DMS53 treated with DMSO at 0.1 percent for 48 hours (cell line): ENCODE measurements around the gene CCS.
"Not testable (repeated sequence)": the region's sequence is repeated elsewhere in the genome, so short reads cannot be mapped to it uniquely, and the experiment has no call there.

ENCODE experiments used
- DNase-seq: peaks from one replicate; lab custom pipeline; 2025; ENCODE audit not compliant: unreplicated experiment; lab: John Stamatoyannopoulos, UW

Gene CCS

DNA sequence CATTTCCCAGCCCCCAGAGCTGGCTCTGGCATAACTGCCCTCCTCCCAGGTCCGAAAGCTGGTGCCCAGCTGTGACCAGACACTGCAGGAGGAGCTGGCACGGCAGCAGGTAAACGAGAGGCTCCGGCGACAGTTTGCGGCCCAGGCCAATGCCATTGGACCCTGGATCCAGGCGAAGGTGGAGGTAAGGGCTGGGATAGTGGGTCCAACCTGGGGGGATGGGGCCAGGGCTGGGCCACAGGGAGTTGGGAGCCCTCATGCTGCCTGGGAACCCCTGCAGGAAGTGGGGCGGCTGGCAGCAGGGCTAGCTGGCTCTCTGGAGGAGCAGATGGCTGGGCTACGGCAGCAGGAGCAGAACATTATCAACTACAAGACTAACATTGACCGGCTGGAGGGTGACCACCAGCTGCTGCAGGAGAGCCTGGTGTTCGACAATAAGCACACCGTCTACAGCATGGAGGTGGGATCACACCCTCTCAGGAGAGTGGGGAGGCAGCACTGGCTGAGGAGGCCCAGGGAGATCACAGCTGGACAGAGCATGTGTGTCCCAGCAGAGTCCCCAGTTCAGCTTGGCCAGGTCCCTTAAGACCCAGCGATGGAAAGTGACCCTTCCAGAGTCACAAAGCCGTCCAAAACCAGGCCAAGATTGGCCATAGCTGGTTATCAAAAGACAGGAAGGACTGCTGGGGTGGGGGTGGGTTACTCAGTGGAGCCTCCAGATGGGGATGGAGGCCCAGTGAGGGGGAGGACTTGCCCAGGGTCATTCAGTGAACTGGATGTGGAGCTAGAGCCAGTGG, 31.6 kb upstream of the CCS start:
- no peak for DNase-seq

DNA sequence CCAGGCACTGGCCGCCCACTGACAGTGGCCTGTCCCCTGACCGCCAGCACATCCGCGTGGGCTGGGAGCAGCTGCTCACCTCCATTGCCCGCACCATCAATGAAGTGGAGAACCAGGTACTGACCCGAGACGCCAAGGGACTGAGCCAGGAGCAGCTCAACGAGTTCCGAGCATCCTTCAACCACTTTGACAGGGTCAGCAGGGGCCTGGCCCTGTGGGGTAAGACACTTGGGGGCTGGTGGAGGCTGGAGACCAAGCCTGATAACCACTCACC, 31.1 kb upstream of the CCS start:
- no peak for DNase-seq

DNA sequence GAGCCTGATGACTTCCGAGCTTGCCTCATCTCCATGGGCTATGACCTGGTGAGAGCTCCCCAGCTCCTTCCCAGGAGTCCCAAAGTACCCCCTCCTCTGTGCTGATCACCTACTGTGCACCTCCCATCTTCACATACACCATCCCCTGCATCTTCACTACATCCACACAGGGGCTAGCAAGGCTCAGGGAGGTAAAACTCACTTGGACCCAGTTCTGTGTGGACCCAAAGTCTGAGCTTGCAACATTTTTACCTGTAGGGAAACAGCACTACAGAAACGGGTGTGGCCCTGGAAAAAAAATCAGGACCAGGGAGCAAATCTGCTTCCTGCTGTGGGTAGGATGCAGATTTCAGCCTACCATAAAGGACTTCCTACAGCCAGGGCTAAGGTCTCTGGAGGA, 30.7 kb upstream of the CCS start:
- DNase-seq, result no peak

- no peak for DNase-seq
Measured at GRCh38 chr11:66562907-66563583, 29.9 kb upstream of the CCS start.

DNA sequence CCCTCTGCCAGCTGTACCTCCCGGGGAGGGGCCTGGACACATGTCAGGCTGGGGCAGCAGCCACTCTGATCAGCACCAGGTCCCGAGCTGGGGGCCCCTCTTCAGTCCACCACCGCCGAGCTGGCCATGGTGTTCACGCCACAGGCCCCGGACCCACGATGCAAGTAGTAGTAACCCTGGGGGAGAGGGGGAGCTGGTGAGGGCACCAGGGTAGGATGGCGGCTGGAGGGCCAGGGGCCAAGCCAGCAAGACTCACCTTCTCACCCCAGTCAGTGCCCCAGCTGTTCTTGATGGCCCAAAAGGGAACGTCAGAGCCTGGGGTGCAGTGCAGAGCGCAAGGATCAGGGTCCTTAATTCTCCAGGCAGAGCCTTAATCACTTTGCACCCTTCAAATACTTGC, 29.2 kb upstream of the CCS start:
- no peak for DNase-seq

DNA sequence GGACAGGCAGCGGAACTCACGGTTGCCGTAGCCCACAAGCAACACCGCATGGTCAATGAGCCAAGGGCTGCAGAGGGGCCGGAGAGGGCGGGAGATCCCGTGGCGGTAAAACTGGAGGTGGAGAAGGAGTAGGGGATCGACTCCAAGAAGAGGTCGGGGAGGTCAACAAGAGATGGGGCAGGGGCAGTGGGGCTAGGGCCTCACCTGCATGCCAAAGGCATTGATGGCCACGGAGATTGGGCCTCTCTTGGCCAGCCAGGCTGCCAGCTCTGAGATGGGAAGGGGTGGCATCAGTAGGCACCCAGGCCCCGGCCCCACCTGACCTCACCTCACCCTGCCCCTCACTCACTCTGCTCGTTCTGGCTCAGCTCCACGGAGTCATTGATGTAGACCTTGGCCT, 28.4 kb upstream of the CCS start:
- no peak for DNase-seq

DNA sequence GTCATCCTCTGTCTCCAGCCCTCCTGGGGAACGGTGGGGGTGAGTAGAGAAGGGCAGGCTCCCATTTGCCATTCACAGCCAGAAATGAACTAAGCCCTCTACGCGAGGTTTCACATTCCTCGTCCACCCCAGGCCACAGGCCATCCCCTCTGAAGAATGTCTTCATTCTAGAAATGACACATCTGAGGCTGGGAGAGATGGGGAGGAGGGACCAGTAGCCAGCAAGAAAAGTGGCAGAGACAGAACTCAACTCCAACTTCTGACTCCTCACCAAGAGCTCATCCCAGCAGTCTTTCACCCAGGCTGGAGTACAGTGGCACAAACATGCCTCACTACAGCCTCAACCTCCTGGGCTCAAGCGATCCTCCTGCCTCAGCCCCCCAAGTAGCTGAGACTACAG, 28.0 kb upstream of the CCS start:
- DNase-seq, result no peak

DNA sequence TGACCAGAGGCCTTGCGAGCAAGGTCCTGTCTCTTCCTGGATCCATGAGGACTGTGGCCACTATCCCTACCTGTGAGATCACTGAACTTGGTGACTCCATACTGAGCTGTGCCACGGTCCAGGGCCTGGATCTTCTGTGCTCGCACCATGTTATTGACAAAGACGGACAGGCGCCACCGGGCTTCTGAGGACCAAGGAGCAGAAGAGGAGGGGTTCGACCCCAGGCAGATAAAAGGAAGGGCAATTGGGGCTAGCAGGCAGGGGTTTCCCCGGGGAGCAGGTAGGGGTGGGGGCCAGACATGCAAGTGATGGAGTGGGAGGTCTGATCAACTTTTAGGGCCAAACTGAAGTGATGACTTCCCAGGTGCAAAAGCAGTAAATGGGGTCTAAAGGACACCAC, 26.8 kb upstream of the CCS start:
- DNase-seq, result no peak

DNA sequence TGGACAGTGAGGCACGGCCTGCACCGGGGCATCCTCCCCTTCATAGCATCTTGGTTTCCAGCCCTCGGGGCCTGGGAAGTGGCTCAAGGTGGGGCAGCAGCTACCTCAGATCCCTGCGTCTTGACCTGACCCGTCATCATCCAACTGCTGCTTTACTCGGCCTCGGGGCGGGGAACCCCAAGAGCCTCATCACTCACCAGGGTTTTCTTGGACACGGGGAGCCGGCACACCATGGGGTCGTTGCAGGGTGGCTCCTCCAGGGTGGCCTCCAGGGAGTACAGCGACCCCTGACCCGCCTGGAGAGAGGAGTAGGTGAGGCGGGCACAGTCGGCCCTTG, 25.2 kb upstream of the CCS start:
- DNase-seq, result no peak

DNA sequence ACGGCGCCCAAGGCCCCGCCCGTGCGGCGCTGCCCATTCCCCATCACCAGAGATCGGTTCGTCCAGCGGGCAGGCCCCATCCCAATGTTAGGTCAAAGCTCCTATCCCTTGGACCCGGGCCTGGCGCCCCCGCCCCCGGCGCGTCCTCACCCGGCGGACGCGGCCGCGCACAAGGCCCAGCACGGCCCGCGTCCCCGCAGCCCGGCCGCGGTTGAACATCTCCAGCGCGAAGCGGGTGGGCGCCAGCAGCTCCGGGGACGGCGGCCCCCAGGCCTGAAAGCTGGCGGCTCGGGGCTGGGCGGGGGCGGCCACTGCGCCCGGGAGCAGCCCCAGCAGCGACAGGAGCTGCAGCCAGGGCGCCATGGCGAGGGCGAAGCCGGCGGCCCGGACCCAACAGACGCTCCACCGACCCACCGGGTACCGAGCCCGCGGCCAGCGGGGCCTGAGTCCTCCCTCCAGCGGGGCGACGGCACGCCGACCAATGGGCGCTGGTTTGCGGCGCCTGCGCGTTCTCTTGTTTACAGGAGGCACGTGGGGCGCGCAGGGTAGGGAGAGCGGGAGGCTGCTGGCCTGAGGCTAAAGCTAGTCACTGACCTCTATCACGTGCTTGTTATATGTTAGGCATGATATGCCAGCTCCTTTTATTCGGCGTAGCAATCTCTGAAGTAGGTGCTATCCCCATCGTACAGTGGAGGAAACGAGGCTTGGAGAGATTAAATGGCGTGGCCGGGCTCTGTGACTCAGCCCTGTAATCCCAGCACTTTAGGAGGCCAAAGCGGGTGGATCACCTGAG, 24.7 kb upstream of the CCS start, which contains the start of gene CTSF:
CTSF (minus strand) TSS at position 483 of the 793 bp plus-strand sequence; CDS start at position 363, 120 bp downstream.
- DNase-seq, result peak; percentile 90

DNA sequence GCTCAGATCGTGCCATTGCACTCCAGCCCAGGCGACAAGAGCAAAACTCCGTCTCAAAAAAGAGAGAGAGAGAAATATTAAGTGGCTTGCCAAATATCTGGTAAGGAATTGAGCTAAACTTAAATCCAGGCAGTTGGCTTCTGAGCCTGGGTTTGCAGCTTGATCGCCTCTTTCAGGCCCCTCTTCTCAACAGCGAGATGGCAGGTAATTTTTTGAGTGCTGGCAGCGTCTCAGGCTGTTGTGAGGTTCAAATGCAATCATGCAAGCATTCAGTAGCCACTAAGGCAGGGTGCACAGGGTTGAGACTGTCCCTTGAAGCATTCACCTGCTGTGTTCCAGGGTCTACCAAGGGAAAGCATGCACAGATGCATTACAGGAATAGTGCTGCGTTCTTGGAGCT, 23.9 kb upstream of the CCS start:
- DNase-seq, result no peak

DNA sequence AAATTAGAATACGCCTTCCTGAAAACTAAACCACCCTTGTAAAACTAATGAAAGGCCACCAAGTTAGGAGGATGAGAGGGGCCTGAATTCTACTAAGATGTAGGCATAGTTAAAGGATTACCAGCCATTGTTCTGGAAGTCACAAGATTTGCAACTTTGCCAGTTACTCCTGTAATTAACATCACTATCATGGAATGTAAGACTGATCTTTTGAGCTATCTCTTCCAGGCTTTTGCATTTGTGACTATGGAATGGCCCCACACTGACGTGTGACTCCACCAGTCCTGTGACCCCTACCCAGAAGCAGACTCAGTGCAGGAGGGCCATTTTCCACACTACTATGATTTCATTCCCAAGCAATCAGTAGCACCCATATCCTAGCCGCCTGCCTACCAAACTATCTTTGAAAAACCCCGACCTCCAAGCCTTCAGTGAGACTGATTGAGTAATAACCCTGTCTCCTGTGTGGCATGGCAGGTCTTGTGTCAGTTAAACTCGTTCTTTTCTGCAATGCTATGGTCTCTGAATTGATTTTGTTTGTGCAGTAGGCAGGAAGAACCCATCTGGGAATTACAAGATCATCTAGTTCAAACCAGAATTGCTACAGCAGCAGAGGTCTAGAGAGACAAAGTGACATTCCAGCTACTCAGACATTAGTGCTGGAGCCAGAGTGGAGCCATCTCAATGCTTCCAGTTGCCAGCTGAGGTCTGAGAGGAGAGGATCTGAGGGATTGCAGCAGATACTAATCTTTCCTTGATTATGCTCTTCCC, 22.7 kb upstream of the CCS start:
- no peak for DNase-seq

DNA sequence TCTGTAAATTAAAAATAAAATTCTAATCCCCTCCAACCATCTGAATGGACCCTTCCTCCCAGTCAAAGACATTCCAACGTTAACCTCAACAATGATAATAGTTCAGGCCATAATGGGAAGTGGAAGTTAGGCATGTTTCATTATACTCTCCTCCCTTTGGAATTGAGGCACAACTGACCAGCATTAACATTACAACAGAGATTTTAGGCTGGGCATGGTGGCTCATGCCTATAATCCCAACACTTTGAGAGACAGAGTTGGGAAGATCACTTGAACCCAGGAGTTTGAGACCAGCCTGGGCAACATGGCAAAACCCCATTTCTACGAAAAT, 22.2 kb upstream of the CCS start:
- DNase-seq, result no peak

DNA sequence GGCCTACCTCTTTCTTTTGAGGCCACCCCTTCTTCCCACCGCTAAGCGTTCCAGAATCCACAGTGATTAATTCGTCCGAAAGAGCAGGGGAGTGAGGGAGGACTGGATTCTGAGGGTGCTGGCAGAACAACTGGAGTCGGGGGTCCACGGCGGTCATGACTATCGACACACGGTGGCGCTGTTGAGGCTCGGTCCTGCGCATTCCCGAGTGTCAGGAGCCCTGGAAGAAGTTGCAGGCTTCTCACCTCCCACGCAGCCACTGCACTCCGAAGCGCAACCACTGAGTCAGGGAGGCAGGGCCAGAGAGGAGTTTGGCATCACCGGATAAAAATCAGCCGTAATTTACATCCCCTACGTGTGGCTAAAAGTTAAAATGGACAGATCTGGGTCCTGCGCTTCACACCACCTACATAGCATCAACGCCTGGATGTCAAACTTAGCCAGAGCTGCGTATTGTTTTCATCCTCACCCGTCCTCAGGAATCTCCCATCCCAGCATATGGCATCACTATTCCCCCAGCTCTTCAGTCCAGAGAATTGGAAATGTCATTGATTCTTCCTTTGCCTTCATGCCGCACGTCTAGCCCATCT, 13.9 kb upstream of the CCS start:
- DNase-seq, result peak; percentile 15

DNA sequence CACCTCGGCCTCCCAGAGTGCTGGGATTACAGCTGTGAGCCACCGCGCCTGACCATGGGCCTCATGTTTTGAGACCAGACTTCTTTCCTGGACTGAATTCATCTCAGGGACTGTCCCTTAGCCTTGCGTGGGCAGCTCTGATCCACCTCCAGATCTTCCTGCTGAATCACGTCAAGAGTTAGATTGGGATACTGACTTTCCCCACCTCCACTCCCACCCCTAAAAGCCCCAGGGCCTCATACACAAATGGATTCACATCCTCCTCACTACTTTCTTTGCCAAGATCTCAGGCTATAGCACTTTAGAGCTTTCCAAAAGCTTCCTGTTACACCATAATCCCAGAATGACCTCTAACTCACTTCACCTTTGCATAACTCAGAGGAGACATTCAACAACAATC, 12.2 kb upstream of the CCS start:
- no peak for DNase-seq

DNA sequence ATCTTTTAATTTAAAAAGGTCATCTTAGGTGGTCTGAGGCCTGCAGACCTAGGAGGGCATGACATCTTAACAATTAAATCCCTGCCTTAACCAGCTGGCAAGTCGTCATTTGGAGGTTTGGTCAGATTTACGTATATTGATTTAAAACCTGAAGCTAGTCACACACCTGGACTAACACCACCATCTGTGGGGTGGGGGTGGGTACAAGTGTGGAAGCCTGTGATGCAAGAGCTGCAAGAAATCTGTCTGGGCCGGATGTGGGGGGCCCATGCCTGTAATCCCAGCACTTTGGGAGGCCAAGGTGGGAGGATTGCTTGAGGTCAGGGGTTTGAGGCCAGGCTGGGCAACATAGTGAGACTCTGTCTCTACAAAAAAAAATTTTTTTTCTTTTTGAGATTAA, 11.7 kb upstream of the CCS start:
- no peak for DNase-seq

DNA sequence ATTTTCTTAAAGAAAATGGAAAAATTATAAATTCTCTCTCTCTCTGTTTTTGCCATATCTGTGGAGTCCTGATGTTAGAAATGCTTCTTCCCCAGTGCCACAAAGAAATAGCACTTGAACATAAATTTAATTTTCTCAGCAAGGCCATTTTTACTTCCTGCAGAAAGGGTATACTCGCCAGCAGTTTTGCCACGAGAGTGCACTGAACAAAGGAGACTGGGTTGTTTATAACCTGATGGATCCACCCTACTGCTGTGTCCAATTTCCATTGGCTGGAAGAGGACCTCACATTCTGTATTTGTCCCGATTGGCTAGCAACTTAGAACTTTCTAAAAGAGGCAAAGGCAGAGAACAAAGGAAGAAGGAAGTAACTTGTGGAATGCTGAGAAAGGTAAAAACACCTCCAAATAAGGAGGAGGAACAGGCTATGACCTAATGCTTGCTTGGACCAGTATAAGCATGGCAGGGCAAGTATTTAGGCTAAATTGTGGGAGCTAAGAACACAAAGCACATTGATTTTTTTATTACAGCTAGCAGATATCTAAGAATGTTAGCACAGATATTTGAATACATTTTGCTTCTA, 10.3 kb upstream of the CCS start:
- not testable (repeated sequence) for DNase-seq

GRCh38 chr11:66585447-66585846, 7.5 kb upstream of the CCS start:
- DNase-seq, result not testable (repeated sequence)

DNA sequence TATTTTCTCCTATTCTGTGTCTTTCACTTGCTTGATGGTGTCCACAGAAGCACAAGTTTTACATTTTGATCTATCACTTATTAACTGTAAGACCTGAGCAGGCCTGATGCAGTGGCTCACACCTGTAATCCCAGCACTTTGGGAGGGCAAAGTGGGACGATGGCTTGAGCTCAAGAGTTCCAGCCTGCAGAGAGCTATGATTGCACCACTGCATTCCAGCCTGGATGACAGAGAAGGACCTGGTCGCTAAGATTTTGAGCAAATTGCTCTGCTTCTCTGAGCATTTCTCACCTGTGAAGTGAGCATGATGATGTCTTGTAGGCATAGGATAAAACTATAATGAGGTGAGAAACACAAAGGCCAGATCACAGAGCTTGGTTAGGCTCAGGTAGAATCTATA, 6.8 kb upstream of the CCS start:
- no peak for DNase-seq

DNA sequence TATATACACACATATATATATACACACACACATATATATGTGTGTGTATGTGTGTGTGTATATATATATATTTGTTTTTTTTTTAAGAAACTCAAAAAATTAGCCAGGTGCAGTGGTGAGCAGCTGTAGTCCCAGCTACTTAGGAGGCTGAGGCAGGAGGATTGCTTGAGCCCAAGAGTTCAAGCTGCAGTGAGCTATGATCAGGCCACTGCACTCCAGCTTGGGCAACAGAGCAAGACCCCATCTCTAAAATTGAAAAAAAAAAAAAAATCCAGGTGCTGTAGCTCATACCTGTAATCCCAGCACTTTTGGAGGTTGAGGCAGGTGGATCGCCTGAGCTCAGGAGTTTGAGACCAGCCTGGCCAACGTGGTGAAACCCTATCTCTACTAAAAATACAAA, 3.7 kb upstream of the CCS start:
- DNase-seq, result not testable (repeated sequence)
